GM13977 (cell line): ENCODE data around the gene HOXB3.

Source experiments
- DNase-seq: peaks from one replicate; pipeline ENCODE4 v3.0.0; 2012; ENCODE audit warnings: low spot score
- in situ Hi-C: fragments of 300-500 bp; cut with MboI; formaldehyde crosslinking; loops from one replicate; pipeline ENCODE4 v1.12.0; 2022; ENCODE audit warnings: low sequenced_read_pairs, low pct_unique_long_range_greater_than_20kb, mixed read lengths, inconsistent platforms; ENCODE audit not compliant: unreplicated experiment
- TF ChIP-seq, protein P1 (sequence below): IDR thresholded peaks from 2 replicates; pipeline ENCODE4 v1.5.1; 2012; ENCODE audit warnings: mild to moderate bottlenecking, control low read depth; ENCODE audit not compliant: insufficient read depth; ENCODE audit errors: extremely low read depth, missing control alignments

Gene HOXB3

DNA sequence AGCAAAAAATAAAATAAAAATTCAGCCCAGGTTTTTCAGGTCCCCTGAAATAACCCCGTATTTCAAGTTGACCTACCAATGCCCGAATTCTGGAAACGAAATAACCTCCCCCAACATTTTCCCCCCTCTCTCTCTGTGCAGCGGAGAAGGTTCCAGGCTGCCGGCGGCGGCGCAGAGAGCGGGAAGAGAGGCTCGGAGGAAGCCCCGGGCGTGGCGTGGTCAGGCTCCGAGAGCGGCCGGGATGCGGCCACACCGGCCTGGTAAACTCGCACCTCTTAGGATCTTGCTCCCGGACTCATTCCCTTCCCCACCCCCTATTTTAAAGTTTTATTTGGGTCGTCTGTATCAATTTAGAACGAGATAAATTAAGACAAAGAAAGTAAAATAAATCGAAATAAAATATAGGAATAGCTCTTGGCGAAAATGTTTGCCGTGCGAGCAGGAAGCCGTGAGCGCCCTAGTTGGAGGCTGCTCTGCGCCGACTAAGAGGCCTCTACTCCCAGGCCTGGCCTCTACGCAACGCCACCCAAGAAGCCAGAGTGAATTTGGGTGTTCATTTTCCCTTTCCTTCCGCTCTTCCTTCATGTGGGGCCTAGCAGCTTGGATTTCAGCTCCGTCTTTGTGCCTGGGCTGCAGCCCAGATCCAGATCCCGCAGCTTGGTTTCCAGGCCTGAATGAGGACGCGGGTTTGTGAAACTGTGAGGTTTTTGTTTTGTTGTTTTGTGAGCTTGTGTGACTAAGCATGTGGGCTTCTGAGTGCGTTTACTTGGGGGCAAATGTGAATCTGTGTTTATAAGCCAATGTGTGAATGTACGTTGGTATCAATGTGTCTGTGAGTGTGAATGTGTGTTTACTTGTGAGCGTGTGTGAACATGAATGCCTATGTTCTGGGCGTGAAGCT, 16.2 kb upstream of the HOXB3 start:
- TF ChIP-seq, protein P1, sequence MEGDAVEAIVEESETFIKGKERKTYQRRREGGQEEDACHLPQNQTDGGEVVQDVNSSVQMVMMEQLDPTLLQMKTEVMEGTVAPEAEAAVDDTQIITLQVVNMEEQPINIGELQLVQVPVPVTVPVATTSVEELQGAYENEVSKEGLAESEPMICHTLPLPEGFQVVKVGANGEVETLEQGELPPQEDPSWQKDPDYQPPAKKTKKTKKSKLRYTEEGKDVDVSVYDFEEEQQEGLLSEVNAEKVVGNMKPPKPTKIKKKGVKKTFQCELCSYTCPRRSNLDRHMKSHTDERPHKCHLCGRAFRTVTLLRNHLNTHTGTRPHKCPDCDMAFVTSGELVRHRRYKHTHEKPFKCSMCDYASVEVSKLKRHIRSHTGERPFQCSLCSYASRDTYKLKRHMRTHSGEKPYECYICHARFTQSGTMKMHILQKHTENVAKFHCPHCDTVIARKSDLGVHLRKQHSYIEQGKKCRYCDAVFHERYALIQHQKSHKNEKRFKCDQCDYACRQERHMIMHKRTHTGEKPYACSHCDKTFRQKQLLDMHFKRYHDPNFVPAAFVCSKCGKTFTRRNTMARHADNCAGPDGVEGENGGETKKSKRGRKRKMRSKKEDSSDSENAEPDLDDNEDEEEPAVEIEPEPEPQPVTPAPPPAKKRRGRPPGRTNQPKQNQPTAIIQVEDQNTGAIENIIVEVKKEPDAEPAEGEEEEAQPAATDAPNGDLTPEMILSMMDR = no peak
- in situ Hi-C loops = no loop called here
- DNase-seq = no peak

DNA sequence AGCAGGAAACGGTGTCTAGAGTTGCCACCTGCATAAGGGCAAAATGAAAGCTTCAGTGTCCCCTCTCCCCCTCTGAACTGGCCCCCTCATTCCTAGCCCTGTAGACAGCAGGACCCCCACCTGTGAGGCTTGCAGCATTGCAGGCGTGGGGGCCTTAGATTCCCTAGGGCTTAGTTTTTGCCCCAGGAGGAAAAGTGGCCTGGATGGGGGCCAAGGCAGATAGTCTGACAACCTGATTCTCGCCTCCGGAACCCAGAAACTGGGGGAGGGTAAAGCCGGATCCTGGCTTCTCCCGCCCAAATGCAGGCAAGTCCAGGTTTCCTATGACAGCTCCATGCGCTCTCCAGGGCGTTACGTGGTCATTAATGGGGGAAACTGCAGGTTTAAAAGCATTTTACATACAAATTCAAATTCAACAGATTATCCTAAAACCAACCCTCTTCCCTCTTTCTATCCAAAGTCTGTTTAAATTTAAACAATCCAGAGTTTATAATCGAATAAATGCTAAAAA, 15.4 kb upstream of the HOXB3 start:
- TF ChIP-seq, protein P1 = no peak
- in situ Hi-C loops = no loop called here
- DNase-seq = no peak

DNA sequence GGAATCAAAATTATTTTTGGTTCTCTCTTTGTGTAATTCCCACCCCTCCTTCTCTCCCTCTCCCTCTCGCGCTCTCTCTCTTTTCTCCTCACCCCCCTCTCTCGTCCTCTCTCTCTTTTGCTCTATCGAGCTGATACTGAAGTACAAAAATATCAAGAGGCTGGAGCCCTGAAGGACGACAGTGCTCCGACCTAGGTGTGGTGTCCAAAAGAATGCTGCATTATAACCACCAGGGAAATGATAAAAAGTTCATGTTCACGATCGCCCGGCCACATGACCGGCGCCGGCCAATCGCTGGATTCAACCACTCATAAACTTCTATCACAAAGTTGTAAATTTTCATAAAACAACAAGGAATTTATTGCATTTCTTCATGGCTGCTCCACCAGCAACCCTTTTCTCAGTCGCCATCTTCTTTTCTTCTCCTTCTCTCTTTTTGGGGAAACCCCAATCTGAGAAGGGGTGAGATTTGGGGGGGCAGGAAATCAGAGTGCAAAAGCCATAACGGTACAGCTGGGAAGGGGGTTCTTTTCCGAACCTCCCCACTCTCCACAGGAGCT, 14.8 kb upstream of the HOXB3 start, which contains the start of gene HOXB6:
TSS of gene HOXB6 (minus strand) at position 217 of the 560 bp plus-strand sequence. CDS start 6,836 bp downstream, outside the sequence.
- no peak for DNase-seq
- in situ Hi-C loops = no loop called here
- TF ChIP-seq, protein P1 = no peak

DNA sequence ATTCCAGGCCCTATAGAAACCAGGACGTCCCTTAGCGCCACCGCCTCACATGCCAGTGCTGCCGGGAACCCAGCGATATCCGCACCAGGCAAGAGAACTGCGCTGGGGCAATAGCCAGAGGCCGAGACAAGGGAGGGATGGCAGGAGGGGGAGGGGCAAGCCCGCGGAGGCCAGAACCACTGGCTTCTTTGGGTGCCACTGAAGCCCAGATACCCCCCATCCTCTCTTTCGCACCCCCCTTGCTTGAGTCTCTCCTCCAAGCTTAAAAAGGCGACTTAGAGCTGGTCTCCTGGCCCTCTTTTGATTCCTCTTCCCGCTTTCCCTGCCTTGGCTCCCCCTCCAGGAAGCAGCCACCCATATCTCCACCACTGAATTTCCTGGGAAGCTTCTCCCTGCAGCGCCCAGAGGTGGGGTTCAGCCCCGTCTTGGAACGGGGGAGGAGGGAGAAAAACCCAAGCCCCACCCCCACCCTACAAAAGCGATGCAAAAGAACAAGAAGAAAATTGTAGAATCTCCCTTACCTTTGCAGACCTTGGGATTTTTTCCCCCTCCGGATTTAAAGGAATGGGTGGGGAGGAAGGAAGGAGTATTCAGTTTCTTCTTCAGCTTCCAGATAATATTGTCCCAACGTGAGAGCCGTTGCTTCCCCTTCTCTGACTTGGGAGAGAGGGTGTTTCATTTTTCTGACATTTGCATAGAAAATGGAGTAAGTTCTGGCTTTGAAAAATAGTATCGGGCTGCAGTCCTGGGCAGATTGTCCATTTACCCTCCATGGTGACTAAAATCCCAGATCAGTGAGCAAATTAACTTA, 14.1 kb upstream of the HOXB3 start:
- DNase-seq = no peak
- TF ChIP-seq, protein P1 = no peak
- in situ Hi-C loops = no loop called here

DNA sequence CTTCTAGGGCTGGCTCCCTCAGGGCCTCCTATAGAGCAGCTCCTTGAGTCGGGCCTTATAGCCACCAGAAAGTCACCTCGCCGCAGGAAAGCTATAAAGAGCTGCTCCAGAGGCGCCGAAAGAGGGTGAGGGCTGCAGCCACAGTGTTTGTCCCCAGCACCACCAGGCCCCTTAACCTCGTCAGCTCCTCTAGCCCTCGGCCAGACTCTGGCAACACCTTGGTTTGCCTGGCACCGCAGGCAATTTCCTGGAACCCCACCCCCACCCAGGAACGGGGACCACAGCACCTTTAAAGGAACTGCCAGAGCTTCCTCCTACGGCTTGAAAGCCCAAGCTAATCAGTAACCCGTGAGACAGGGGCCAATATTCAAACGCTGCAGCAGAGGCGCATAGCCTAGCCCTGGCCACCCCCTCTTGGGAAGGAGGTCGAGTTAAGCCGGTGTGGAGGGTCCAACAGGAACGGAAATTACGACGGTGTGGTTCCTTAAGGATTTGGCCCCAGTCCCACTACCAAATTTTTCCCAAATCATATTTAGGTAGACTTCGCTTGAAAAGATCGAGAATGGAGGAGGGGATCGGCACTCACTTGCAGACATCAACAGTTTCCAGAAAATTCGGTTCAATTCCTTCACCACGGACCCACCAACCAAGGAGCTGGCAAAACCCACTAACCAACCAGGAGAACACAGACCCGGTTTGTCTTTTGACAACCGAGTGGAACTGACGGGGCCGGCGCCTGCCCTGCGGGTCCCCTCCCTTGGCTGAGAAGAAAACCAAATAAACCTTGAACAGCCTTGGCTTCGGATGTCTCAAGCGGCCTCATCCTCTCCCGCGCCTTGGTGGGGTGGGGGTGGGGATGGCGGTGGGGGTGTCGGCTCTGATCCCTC, 11.7 kb upstream of the HOXB3 start:
- TF ChIP-seq, protein P1 = no peak

More for the DNA sequence above, 11.7 kb upstream of the HOXB3 start:
- in situ Hi-C loops = no loop called here
- DNase-seq = no peak
